A549 (cell line): ENCODE results near the gene SLC11A2. TPM values are rescaled to one million over a fixed set of nuclear protein-coding genes. Genes with fewer than 3 reads are reported as not detected.
A peak's percentile ranks its signal among the peaks of the same experiment; 100 is the strongest.

ENCODE experiments used
- ATAC-seq, 2 experiments: fragments of 200-7000 bp in 1 of 2; fragments of >200 bp in 1 of 2; cut with Nextera tagmentation in 1 of 2; cut with Tn5 transposase in 1 of 2; 3 replicates each; pipeline versions ENCODE4 v1.8.0 to v1.9.1; 2018 to 2020; ENCODE audit warnings: mild to moderate bottlenecking in 1 of 2, moderate library complexity in 1 of 2
- CTCF ChIA-PET: fragments of 300-600 bp; sonication (Branson Sonifier 250); formaldehyde crosslinking; extraction: SDS; loops from one replicate; lab custom pipeline; 2021; ENCODE audit warnings: antibody characterized with exemption, inconsistent platforms; lab: Yijun Ruan, JAX
- POLR2A ChIA-PET: fragments of 350-600 bp; formaldehyde crosslinking; extraction: SDS; loops from one replicate; lab custom pipeline; 2021; ENCODE audit warnings: antibody characterized with exemption, inconsistent platforms; lab: Yijun Ruan, JAX
- DNase-seq, 2 experiments: peaks; one replicate each; pipeline versions ENCODE4 v3.0.0 to v3.0.0-alpha.2; 2011 to 2016; ENCODE audit warnings: low read depth in 1 of 2, low spot score in 1 of 2
- FAIRE-seq: peaks from 2 replicates; lab custom pipeline; 2011; peaks lifted over from hg19 to GRCh38; lab: Jason Lieb, UNC
- H3K27ac ChIP-seq, 2 experiments: fragments of >200 bp; sonication (Bioruptor Twin); formaldehyde crosslinking; 3 replicates each; pipeline ENCODE4 v1.5.1; 2016 to 2017
- H3K4me1 ChIP-seq: fragments of >200 bp; sonication (Bioruptor Twin); formaldehyde crosslinking; 3 replicates; pipeline ENCODE4 v1.6.1; 2016
- H3K4me2 ChIP-seq: fragments of >200 bp; sonication (Bioruptor Twin); formaldehyde crosslinking; 3 replicates; pipeline ENCODE4 v1.6.1; 2016
- H3K4me3 ChIP-seq: fragments of >200 bp; sonication (Bioruptor Twin); formaldehyde crosslinking; 3 replicates; pipeline ENCODE4 v1.5.1; 2016
- H3K9me3 ChIP-seq: fragments of >200 bp; sonication (Bioruptor Twin); formaldehyde crosslinking; 3 replicates; pipeline ENCODE4 v1.6.1; 2016
- BCL3 ChIP-seq: fragments of >200 bp; sonication (Bioruptor Twin); formaldehyde crosslinking; IDR thresholded peaks from 3 replicates; pipeline ENCODE4 v1.6.1; 2016
- BHLHE40 ChIP-seq: IDR thresholded peaks from 2 replicates; pipeline ENCODE4 v1.6.1; 2012; ENCODE audit warnings: low read depth, low read length, inconsistent platforms
- CBX8 ChIP-seq: fragments of 200-600 bp; sonication (generic); IDR thresholded peaks from 2 replicates; pipeline ENCODE4 v1.6.1; 2016
- CHD2 ChIP-seq: fragments of 150-350 bp; IDR thresholded peaks from 2 replicates; pipeline ENCODE4 v1.6.1; 2014; ENCODE audit warnings: low read length; ENCODE audit not compliant: partially characterized antibody
- EP300 ChIP-seq, 2 experiments: fragments of >200 bp; sonication (Bioruptor Twin); formaldehyde crosslinking; IDR thresholded peaks; 2 replicates in 1 of 2; 3 replicates in 1 of 2; pipeline ENCODE4 v1.6.1; 2016 to 2017
- FOSB ChIP-seq: fragments of 250-450 bp; sonication (Bioruptor Pico); IDR thresholded peaks from 2 replicates; pipeline ENCODE4 v1.5.0; 2020; ENCODE audit warnings: mild to moderate bottlenecking, moderate library complexity
- FOSL2 ChIP-seq, 2 experiments: fragments of 450-650 bp in 1 of 2; fragments of >200 bp in 1 of 2; sonication (Bioruptor Twin) in 1 of 2; formaldehyde crosslinking; IDR thresholded peaks; 2 replicates each; pipeline versions ENCODE4 v1.5.0 to v1.6.1; 2016 to 2020; ENCODE audit warnings: mild to moderate bottlenecking in 1 of 2, moderate library complexity in 1 of 2
- FOXS1 ChIP-seq: fragments of 250-450 bp; sonication (Bioruptor Pico); IDR thresholded peaks from 2 replicates; pipeline ENCODE4 v1.5.0; 2020; ENCODE audit warnings: mild to moderate bottlenecking, moderate library complexity
- GATA3 ChIP-seq: IDR thresholded peaks from 2 replicates; pipeline ENCODE4 v1.6.1; 2012; ENCODE audit warnings: borderline replicate concordance
- HES2 ChIP-seq: fragments of >200 bp; sonication (Bioruptor Twin); formaldehyde crosslinking; IDR thresholded peaks from 2 replicates; pipeline ENCODE4 v1.6.1; 2016
- HEYL ChIP-seq: fragments of 250-450 bp; sonication (Bioruptor Pico); IDR thresholded peaks from 2 replicates; pipeline ENCODE4 v1.8.0; 2021; ENCODE audit warnings: mild to moderate bottlenecking, moderate library complexity
- HOXA7 ChIP-seq: fragments of 250-450 bp; sonication (Bioruptor Pico); IDR thresholded peaks from 2 replicates; pipeline ENCODE4 v1.5.0; 2020; ENCODE audit warnings: mild to moderate bottlenecking, moderate library complexity
- JUNB ChIP-seq: fragments of >200 bp; sonication (Bioruptor Twin); formaldehyde crosslinking; IDR thresholded peaks from 2 replicates; pipeline ENCODE4 v1.6.1; 2016
- KDM1A ChIP-seq: fragments of 200-600 bp; sonication (generic); IDR thresholded peaks from 2 replicates; pipeline ENCODE4 v1.6.1; 2016; ENCODE audit warnings: low read depth, mild to moderate bottlenecking
- KDM5A ChIP-seq: fragments of 200-600 bp; sonication (generic); IDR thresholded peaks from 2 replicates; pipeline ENCODE4 v1.6.1; 2016; ENCODE audit warnings: antibody characterized with exemption, mild to moderate bottlenecking
- MAFK ChIP-seq: fragments of 450-650 bp; IDR thresholded peaks from 2 replicates; pipeline ENCODE4 v1.6.1; 2014; ENCODE audit not compliant: partially characterized antibody
- NPAS2 ChIP-seq: fragments of 250-450 bp; sonication (Bioruptor Pico); IDR thresholded peaks from 2 replicates; pipeline ENCODE4 v1.8.0; 2022; ENCODE audit warnings: mild to moderate bottlenecking, moderate library complexity, borderline replicate concordance
- NR3C1 ChIP-seq: fragments of >200 bp; sonication (Bioruptor Twin); formaldehyde crosslinking; IDR thresholded peaks from 3 replicates; pipeline ENCODE4 v1.6.1; 2017
- PBX3 ChIP-seq: IDR thresholded peaks from 2 replicates; pipeline ENCODE4 v1.6.1; 2012
- PHF8 ChIP-seq: fragments of 200-600 bp; sonication (generic); IDR thresholded peaks from 2 replicates; pipeline ENCODE4 v1.6.1; 2016; ENCODE audit warnings: low read depth, mild to moderate bottlenecking, antibody characterized with exemption, moderate library complexity, borderline replicate concordance
- POLR2A ChIP-seq: IDR thresholded peaks from 2 replicates; pipeline ENCODE4 v1.6.1; 2012; ENCODE audit warnings: mild to moderate bottlenecking, low read length
- POLR2AphosphoS2 ChIP-seq: conservative IDR thresholded peaks from 2 replicates; pipeline ENCODE4 v1.6.1; 2012; ENCODE audit warnings: low read length, improper control_type of control experiment, inconsistent platforms
- RAD21 ChIP-seq, 2 experiments: fragments of >200 bp in 1 of 2; sonication (Bioruptor Twin) in 1 of 2; formaldehyde crosslinking in 1 of 2; IDR thresholded peaks in 1 of 2; conservative IDR thresholded peaks in 1 of 2; 2 replicates in 1 of 2; 3 replicates in 1 of 2; pipeline ENCODE4 v1.6.1; 2012 to 2018; ENCODE audit warnings: inconsistent platforms in 1 of 2
- RCOR1 ChIP-seq: fragments of 150-350 bp; IDR thresholded peaks from 2 replicates; pipeline ENCODE4 v1.6.1; 2014; ENCODE audit warnings: antibody characterized with exemption, low read length, low read depth
- RNF2 ChIP-seq: fragments of 200-600 bp; sonication (generic); IDR thresholded peaks from 2 replicates; pipeline ENCODE4 v1.6.1; 2016; ENCODE audit warnings: low read depth, mild to moderate bottlenecking, antibody characterized with exemption, moderate library complexity, borderline replicate concordance
- SMC3 ChIP-seq: fragments of >200 bp; sonication (Bioruptor Twin); formaldehyde crosslinking; IDR thresholded peaks from 3 replicates; pipeline ENCODE4 v1.6.1; 2018; ENCODE audit warnings: inconsistent platforms
- TFCP2L1 ChIP-seq: fragments of 250-450 bp; sonication (Bioruptor Pico); IDR thresholded peaks from 2 replicates; pipeline ENCODE4 v1.5.0; 2021; ENCODE audit warnings: mild to moderate bottlenecking
- USF2 ChIP-seq: fragments of 450-650 bp; IDR thresholded peaks from 2 replicates; pipeline ENCODE4 v1.6.1; 2014; ENCODE audit warnings: antibody characterized with exemption
- ZFP36 ChIP-seq: fragments of 450-650 bp; IDR thresholded peaks from 2 replicates; pipeline ENCODE4 v1.6.1; 2014; ENCODE audit warnings: borderline replicate concordance; ENCODE audit not compliant: partially characterized antibody
- ZNF302 ChIP-seq: fragments of 250-450 bp; sonication (Bioruptor Pico); IDR thresholded peaks from 2 replicates; pipeline ENCODE4 v1.9.0; 2021; ENCODE audit warnings: inconsistent platforms, mild to moderate bottlenecking, moderate library complexity
- ZSCAN20 ChIP-seq: fragments of 250-450 bp; sonication (Bioruptor Pico); IDR thresholded peaks from 2 replicates; pipeline ENCODE4 v1.8.0; 2022; ENCODE audit warnings: mild to moderate bottlenecking, moderate library complexity
- WGBS: methylation state at CpG from one replicate; pipeline ENCODE4 v1.1.6; 2017; ENCODE audit errors: missing lambda C conversion rate; 5-methylcytosine and 5-hydroxymethylcytosine counted together
- polyA plus RNA-seq, 4 experiments: library from polyadenylated mRNA; depleted of rRNA in 3 of 4; stranded (reverse); fragments of >200 nt; fragmentation: RNase III in 1 of 4; extraction: RNeasy Plus Mini Kit Qiagen cat#74134 plus additional on column Dnase treatment in 1 of 4; gene quantifications; 2 replicates in 3 of 4; 3 replicates in 1 of 4; pipeline ENCODE4 v1.2.3, GENCODE V29; 2011 to 2017

SLC11A2 gene
- polyA plus RNA-seq, 2 of the 4 experiments (the other 2 are of a cell fraction) = 30.8 to 80.7 TPM

GRCh38 chr12:51025338-51025835 is 797 bp downstream of the SLC11A2 start:
- Histone ChIP-seq H3K4me3 (peak overlapping the region; percentile 64), H3K9me3 (no peaks in the 10 kb centered on the region), H3K27ac (peak overlapping the region; percentile 84 to 93), H3K4me1 (peaks cover 36% of the 10 kb centered on the region), H3K4me2 (peak overlapping the region; percentile 94)
- ChIA-PET POLR2A (interaction anchor here (0.6 to 1.8 kb wide), 2 partner anchors 14 to 260 kb away, joined by 4 read pairs; no protein-coding TSS in a partner anchor), CTCF (interaction anchor here (0.5 to 3.2 kb wide), 5 partner anchors 36 to 261 kb away, joined by 3 to 19 read pairs (median 4); partner anchors contain the start of gene ATF1)
- TF ChIP-seq KDM1A = no peak
- no peak for TF ChIP-seq KDM5A
- TF ChIP-seq CBX8 = no peak
- TF ChIP-seq EP300 (IDR thresholded peaks at IDR 0.05) = no peak
- no peak for TF ChIP-seq NPAS2 (CRISPR knock-in tag)
- TF ChIP-seq HOXA7 (CRISPR knock-in tag) = no peak
- TF ChIP-seq JUNB = no peak
- no peak for TF ChIP-seq MAFK
- whole genome bisulfite sequencing = 39% methylated on average over 9 of the region's 9 CpGs
- DNase-seq (no peak), ATAC-seq (no peak; a peak in 1 of 6 replicates), FAIRE-seq (no peak)

- POLR2A ChIA-PET = no interaction called here
- peak overlapping the region in 1 of 2 experiments; percentile 93; a peak in 2 of 6 replicates for H3K27ac ChIP-seq
- FAIRE-seq (no peak), ATAC-seq (no peak), DNase-seq (no peak)
- H3K4me1 ChIP-seq = peaks cover 31% of the 10 kb centered on the region
- CTCF ChIA-PET = no interaction called here
- H3K9me3 ChIP-seq = no peaks in the 10 kb centered on the region
- H3K4me2 ChIP-seq = peak overlapping the region; percentile 94
- WGBS = 88% methylated on average over 4 of the region's 4 CpGs
- no peak overlapping the region for H3K4me3 ChIP-seq
- TF ChIP-seq SMC3 (no peak), HEYL (no peak), CHD2 (no peak), HOXA7 (CRISPR knock-in tag) (no peak), NR3C1 (no peak), BHLHE40 (no peak), HES2 (no peak), FOXS1 (no peak), ZSCAN20 (CRISPR knock-in tag) (no peak)
Measured at GRCh38 chr12:51023625-51024382, 2.4 kb downstream of the SLC11A2 start.

- FAIRE-seq = no peak
- no peak for ATAC-seq
- WGBS = 89% methylated on average over 1 of the region's 1 CpG
- H3K27ac ChIP-seq = no peak overlapping the region
- H3K4me1 ChIP-seq = peaks cover 26% of the 10 kb centered on the region
- H3K4me2 ChIP-seq = no peak overlapping the region
- H3K4me3 ChIP-seq = no peak overlapping the region
- H3K9me3 ChIP-seq = no peaks in the 10 kb centered on the region
- no peak for DNase-seq
- POLR2A ChIA-PET = no interaction called here
- CTCF ChIA-PET = interaction anchor here (0.9 to 1.8 kb wide), 3 partner anchors 35 to 257 kb away, joined by 3 to 9 read pairs (median 4); no protein-coding TSS in a partner anchor
- TF ChIP-seq TFCP2L1 (CRISPR knock-in tag) (no peak), RNF2 (no peak), BCL3 (no peak), POLR2AphosphoS2 (no peak), FOSL2 (IDR thresholded peaks at IDR 0.05) (no peak), FOSL2 (CRISPR knock-in tag; IDR thresholded peaks at IDR 0.05) (no peak), SMC3 (no peak), FOSB (CRISPR knock-in tag) (no peak), PHF8 (no peak), RAD21 (conservative IDR thresholded peaks at IDR 0.05 in 1 of 2, IDR thresholded peaks at IDR 0.05 in 1 of 2) (no peak), PBX3 (no peak), USF2 (no peak), EP300 (IDR thresholded peaks at IDR 0.05) (no peak), GATA3 (no peak), ZFP36 (no peak), BHLHE40 (no peak), POLR2A (no peak), RCOR1 (no peak), ZNF302 (no peak)
Measured at GRCh38 chr12:51021694-51022093, 4.5 kb downstream of the SLC11A2 start.
